K562 (cell line): ENCODE results near the gene RNF207. TPM values are rescaled to one million over a fixed set of nuclear protein-coding genes. Genes with fewer than 3 reads are reported as not detected.

Source experiments
- CBX5 ChIP-seq: IDR thresholded peaks from 2 replicates; pipeline ENCODE4 v1.6.1; 2014; ENCODE audit warnings: low read depth, borderline replicate concordance
- IRF2 ChIP-seq: sonication (generic); formaldehyde crosslinking; IDR thresholded peaks from 2 replicates; pipeline ENCODE4 v1.8.1; 2022; ENCODE audit warnings: mild to moderate bottlenecking, missing genetic modification reagents
- MTF1 ChIP-seq: fragments of 250-450 bp; sonication (Bioruptor Pico); IDR thresholded peaks from 2 replicates; pipeline ENCODE4 v1.9.0; 2021; ENCODE audit warnings: moderate library complexity, mild to moderate bottlenecking, inconsistent platforms, borderline replicate concordance
- NFIC ChIP-seq: fragments of 450-650 bp; IDR thresholded peaks from 2 replicates; pipeline ENCODE4 v1.6.1; 2017; ENCODE audit warnings: mild to moderate bottlenecking, inconsistent platforms
- TRIM24 ChIP-seq, 2 experiments: fragments of 450-650 bp; IDR thresholded peaks; 2 replicates each; pipeline ENCODE4 v1.6.1; 2016
- ZFP36 ChIP-seq: fragments of 150-350 bp; IDR thresholded peaks from 2 replicates; pipeline ENCODE4 v1.6.1; 2018; ENCODE audit warnings: low read length, low read depth; ENCODE audit not compliant: partially characterized antibody
- ZNF133 ChIP-seq: fragments of 250-450 bp; sonication (Bioruptor Pico); IDR thresholded peaks from 2 replicates; pipeline ENCODE4 v1.4.0; 2020; ENCODE audit warnings: mild to moderate bottlenecking
- polyA plus RNA-seq, 8 experiments: library from polyadenylated mRNA; depleted of rRNA in 4 of 8; stranded (reverse) in 5 of 8; unstranded in 3 of 8; fragments of >200 nt; fragmentation: Nextera tagmentation in 2 of 8; fragmentation: Illumina TruSeq in 1 of 8; extraction: Ambion mirVana in 2 of 8; extraction: Trizol in 1 of 8; gene quantifications; 2 replicates each; pipeline versions ENCODE4 v1.2.1 to v1.2.3, GENCODE V29; 2011 to 2014; ENCODE audit warnings: inconsistent platforms in 1 of 8, missing spikeins in 1 of 8
- total RNA-seq, 7 experiments: library from RNA; depleted of rRNA in 6 of 7; stranded (reverse); fragments of >200 nt in 6 of 7; fragmentation: Illumina TruSeq in 2 of 7; extraction: Trizol in 2 of 7; gene quantifications; 2 replicates each; pipeline versions ENCODE4 v1.2.1 to v1.2.3, GENCODE V29; 2011 to 2021; ENCODE audit warnings: low replicate concordance in 1 of 7
- TF ChIP-seq, protein P1 (sequence below), 2 experiments: fragments of 450-650 bp; conservative IDR thresholded peaks; 2 replicates each; pipeline ENCODE4 v1.6.1; 2017; ENCODE audit warnings: mild to moderate bottlenecking in 2 of 2, moderate library complexity in 2 of 2
- TF ChIP-seq, protein P2 (sequence below), 2 experiments: fragments of 450-650 bp; formaldehyde crosslinking in 1 of 2; IDR thresholded peaks; 2 replicates each; pipeline versions ENCODE4 v1.4.0 to v1.6.1; 2014 to 2020; ENCODE audit warnings: mild to moderate bottlenecking in 2 of 2, borderline replicate concordance in 1 of 2, low read depth in 1 of 2
- TF ChIP-seq, protein P3 (sequence below): fragments of 450-650 bp; IDR thresholded peaks from 2 replicates; pipeline ENCODE4 v1.6.1; 2014; ENCODE audit warnings: low read depth, mild to moderate bottlenecking, moderate library complexity, borderline replicate concordance
- TF ChIP-seq, protein P4 (sequence below): fragments of 200-800 bp; sonication (Bioruptor generic); IDR thresholded peaks from 2 replicates; pipeline ENCODE4 v1.6.1; 2017; ENCODE audit warnings: missing genetic modification characterization, missing compliant biosample characterization

RNF207 gene
- total and polyA plus RNA-seq, 9 of the 15 experiments (the other 6 are each of a cell fraction or from before 2014, with no cell fraction given): 2.7 to 30.6 (median 12.9) TPM

DNA sequence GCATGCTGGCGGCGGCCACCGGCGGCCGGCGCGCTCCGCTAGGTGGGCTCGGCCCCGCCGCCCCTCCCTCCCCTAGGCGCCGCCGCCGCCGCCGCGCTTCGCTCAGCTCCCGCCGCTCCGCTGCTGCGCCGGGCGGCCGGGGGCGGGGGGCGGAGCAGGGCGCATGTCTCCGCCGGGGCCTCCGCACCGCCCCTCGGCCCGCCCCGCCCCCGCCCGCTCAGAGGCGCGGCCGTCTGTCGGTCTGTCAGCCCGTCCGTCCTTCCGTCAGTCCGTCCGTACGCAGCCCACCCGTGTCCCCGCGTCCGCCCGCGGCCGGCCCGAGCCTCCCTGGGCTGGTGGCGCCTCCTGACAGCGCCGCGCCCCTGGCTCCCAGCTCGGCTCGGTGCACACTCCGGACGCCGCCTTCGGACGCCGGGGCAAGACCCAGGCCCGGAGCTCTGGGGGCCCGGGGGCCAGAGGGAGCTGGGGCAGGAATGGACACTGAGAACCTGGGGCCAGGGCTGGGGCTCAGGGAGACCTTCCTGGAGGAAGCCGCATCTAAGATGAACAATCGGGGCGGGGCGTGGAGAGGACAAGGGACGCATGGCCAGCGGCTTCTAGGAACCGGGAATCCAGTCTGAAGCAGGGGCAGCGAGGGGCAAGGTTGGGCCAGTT is 55.2 kb downstream of the RNF207 start, which contains the start of gene GPR153 (continued):
- TF ChIP-seq, protein P1, sequence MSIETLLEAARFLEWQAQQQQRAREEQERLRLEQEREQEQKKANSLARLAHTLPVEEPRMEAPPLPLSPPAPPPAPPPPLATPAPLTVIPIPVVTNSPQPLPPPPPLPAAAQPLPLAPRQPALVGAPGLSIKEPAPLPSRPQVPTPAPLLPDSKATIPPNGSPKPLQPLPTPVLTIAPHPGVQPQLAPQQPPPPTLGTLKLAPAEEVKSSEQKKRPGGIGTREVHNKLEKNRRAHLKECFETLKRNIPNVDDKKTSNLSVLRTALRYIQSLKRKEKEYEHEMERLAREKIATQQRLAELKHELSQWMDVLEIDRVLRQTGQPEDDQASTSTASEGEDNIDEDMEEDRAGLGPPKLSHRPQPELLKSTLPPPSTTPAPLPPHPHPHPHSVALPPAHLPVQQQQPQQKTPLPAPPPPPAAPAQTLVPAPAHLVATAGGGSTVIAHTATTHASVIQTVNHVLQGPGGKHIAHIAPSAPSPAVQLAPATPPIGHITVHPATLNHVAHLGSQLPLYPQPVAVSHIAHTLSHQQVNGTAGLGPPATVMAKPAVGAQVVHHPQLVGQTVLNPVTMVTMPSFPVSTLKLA (conservative IDR thresholded peaks at IDR 0.05): 0 out of 4 replicates have a peak, but pooled peaks of 1 of the 2 experiments have one; percentile 36
- TF ChIP-seq, protein P2, sequence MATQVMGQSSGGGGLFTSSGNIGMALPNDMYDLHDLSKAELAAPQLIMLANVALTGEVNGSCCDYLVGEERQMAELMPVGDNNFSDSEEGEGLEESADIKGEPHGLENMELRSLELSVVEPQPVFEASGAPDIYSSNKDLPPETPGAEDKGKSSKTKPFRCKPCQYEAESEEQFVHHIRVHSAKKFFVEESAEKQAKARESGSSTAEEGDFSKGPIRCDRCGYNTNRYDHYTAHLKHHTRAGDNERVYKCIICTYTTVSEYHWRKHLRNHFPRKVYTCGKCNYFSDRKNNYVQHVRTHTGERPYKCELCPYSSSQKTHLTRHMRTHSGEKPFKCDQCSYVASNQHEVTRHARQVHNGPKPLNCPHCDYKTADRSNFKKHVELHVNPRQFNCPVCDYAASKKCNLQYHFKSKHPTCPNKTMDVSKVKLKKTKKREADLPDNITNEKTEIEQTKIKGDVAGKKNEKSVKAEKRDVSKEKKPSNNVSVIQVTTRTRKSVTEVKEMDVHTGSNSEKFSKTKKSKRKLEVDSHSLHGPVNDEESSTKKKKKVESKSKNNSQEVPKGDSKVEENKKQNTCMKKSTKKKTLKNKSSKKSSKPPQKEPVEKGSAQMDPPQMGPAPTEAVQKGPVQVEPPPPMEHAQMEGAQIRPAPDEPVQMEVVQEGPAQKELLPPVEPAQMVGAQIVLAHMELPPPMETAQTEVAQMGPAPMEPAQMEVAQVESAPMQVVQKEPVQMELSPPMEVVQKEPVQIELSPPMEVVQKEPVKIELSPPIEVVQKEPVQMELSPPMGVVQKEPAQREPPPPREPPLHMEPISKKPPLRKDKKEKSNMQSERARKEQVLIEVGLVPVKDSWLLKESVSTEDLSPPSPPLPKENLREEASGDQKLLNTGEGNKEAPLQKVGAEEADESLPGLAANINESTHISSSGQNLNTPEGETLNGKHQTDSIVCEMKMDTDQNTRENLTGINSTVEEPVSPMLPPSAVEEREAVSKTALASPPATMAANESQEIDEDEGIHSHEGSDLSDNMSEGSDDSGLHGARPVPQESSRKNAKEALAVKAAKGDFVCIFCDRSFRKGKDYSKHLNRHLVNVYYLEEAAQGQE (IDR thresholded peaks at IDR 0.05; ENCODE audit: borderline replicate concordance): peak; percentile 23; the same call in 1 of the 2 replicates
- TF ChIP-seq, protein P2 (CRISPR knock-in tag; IDR thresholded peaks at IDR 0.05; ENCODE audit: low read depth): no peak
- TF ChIP-seq MTF1 (CRISPR knock-in tag): no peak
- peak; percentile 69 for TF ChIP-seq ZFP36
- peak; percentile 38 for TF ChIP-seq NFIC
- TF ChIP-seq, protein P3, sequence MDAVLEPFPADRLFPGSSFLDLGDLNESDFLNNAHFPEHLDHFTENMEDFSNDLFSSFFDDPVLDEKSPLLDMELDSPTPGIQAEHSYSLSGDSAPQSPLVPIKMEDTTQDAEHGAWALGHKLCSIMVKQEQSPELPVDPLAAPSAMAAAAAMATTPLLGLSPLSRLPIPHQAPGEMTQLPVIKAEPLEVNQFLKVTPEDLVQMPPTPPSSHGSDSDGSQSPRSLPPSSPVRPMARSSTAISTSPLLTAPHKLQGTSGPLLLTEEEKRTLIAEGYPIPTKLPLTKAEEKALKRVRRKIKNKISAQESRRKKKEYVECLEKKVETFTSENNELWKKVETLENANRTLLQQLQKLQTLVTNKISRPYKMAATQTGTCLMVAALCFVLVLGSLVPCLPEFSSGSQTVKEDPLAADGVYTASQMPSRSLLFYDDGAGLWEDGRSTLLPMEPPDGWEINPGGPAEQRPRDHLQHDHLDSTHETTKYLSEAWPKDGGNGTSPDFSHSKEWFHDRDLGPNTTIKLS: peak; percentile 71; the same call in 1 of the 2 replicates
- TF ChIP-seq ZNF133 (CRISPR knock-in tag): no peak
- TF ChIP-seq, protein P4, sequence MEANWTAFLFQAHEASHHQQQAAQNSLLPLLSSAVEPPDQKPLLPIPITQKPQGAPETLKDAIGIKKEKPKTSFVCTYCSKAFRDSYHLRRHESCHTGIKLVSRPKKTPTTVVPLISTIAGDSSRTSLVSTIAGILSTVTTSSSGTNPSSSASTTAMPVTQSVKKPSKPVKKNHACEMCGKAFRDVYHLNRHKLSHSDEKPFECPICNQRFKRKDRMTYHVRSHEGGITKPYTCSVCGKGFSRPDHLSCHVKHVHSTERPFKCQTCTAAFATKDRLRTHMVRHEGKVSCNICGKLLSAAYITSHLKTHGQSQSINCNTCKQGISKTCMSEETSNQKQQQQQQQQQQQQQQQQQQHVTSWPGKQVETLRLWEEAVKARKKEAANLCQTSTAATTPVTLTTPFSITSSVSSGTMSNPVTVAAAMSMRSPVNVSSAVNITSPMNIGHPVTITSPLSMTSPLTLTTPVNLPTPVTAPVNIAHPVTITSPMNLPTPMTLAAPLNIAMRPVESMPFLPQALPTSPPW (CRISPR knock-in tag): peak; percentile 57; the same call in 1 of the 2 replicates
- no peak for TF ChIP-seq CBX5
- TF ChIP-seq IRF2 (CRISPR knock-in tag): 0 out of 2 replicates have a peak, but pooled peaks have one; percentile 33
- 0 out of 4 replicates have a peak, but pooled peaks of 1 of the 2 experiments have one; percentile 9 for TF ChIP-seq TRIM24 (IDR thresholded peaks at IDR 0.05)
